ENCODE measurements around the gene PDLIM5.
"Not testable (repeated sequence)": the region's sequence is repeated elsewhere in the genome, so short reads cannot be mapped to it uniquely, and the experiment has no call there.

Gene PDLIM5, protein sequence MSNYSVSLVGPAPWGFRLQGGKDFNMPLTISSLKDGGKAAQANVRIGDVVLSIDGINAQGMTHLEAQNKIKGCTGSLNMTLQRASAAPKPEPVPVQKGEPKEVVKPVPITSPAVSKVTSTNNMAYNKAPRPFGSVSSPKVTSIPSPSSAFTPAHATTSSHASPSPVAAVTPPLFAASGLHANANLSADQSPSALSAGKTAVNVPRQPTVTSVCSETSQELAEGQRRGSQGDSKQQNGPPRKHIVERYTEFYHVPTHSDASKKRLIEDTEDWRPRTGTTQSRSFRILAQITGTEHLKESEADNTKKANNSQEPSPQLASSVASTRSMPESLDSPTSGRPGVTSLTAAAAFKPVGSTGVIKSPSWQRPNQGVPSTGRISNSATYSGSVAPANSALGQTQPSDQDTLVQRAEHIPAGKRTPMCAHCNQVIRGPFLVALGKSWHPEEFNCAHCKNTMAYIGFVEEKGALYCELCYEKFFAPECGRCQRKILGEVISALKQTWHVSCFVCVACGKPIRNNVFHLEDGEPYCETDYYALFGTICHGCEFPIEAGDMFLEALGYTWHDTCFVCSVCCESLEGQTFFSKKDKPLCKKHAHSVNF

DNA sequence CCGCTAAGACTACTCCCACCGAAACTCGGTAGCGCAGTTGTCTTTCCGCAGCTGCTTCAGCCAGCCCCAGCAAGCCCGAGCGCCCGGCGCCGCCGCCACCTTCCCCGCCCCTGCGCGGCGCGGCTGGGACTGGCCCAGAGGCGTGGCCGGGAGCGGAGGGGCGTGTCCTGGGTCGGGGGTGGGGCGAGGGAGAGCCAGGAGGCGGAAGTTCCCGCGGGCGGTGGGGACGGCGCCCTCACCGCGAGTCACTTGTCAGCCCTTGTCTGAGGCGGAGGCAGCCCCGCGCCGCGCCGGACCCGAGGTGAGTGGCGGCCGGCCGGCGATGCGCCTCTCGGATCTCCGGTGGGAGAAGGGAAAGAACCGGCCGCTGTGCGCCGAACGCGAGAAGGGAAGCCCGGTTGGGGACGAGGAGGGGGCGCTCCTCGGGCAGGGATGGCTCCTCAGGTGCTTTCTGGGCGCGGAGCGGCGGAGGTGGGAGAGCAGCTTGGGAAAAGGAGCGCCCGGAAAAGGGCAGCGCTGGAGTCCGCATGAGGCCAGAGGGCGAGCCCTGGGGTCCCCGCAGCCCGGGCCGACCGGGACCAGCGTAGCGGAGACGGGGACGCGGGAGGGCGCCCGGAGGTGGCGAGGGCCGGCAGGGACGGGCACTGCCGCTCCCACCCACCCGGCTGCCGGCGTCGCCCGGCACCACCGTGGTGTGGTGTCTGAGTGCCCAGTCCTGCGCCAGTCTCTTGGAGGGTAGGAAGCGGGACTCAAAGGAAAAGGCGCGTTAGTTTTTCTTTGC lies at the start of gene PDLIM5:
Gene PDLIM5 (plus strand): TSS at position 248 of the 781 bp plus-strand sequence. CDS start 3,347 bp downstream, outside the sequence.
- DNase-seq (ENCODE audit: low read depth in 1 of 2, low spot score in 1 of 2): peak; percentile 72 to 79

DNA sequence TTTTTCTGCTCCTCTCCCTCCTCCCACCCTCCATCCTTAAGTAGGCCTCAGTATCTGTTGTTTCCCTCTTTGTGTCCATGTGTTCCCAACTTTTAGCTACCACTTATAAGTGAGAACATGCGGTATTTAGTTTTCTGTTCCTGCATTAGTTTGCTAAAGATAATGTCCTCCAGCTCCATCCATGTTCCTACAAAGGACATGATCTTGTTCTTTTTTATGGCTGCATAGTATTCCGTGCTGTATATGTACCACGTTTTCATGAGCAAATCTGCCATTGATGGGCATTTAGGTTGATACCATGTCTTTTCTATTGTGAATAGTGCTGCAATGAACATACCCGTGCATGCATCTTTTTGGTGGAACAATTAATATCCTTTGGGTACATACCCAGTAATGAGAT lies 49.3 kb upstream of the PDLIM5 start:
- not testable (repeated sequence) for DNase-seq (ENCODE audit: low read depth in 1 of 2, low spot score in 1 of 2)

DNA sequence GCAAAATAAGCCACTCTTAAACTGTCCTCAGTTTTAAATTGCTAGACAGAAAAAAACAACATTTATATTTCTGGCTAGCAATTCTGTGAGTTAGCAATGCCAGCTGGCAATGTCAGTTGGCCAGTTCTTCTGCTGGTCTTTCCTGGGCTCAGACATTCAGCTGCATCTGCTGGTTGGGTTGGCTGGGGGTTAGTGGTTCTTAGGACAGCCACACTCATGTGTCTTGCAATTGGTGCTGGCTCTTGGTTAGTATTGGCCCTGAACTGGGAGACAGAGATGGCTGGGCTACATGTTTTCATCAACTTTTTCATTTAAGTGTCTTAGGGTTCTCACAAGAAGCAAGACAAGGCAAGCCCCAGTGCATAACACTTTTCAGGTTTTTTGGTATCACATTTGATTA lies 48.0 kb upstream of the PDLIM5 start:
- no peak for DNase-seq (ENCODE audit: low read depth in 1 of 2, low spot score in 1 of 2)

DNA sequence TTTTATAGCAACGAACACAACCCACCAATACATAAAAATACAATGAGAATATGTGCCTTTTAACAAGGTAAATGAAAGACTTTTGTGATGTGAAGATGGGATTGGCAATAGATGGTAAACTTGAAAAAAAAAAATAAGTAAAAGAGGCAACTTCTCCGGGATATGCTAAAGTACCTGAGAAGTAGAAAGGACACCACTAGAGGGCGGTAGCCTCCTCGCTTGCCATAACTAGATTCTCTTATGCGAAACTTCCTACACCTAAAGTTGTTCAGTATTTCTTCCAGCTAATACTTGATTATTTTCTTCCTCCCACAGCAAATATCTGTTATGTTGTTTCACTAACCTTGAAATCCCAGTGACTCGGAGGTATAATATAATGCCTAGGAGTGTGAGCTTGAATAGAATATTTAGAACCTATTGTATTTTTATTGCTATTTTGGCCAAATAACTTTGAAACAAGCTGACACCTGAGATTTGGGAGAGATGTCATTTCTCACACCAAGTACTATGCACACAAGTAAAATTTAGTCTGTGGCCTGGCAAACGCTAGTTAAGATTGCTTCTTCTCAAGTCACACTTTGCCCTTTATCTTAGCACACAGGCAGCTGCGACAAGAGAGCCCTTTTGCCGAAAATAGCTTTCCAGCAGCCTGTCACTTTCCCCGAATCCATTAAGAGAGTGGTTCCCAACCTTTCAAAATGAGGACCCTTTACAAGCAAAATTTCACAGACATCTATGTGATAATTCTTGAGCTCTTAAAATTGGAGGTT lies 44.9 kb upstream of the PDLIM5 start:
- DNase-seq (ENCODE audit: low read depth in 1 of 2, low spot score in 1 of 2): peak in 1 of 2 donors; percentile 47

DNA sequence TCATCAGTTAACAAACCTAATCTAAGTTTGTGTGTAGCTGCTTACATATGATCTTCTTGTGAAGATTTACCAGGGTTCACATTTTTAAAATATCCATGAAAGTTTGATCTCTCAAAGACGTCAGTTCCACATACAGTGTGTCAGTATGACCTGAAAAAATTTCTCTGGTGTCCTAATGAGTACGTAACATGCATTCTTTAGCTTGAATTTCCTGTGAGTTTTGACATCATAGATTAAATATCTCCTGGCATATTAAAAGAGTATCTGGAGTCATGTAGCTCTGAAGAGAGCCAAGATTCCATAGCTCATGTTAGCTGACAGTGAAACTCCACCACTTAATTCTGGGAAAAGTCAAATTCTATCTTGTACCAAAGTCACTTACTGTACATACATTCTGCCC lies 43.9 kb upstream of the PDLIM5 start:
- DNase-seq (ENCODE audit: low read depth in 1 of 2, low spot score in 1 of 2): no peak

DNA sequence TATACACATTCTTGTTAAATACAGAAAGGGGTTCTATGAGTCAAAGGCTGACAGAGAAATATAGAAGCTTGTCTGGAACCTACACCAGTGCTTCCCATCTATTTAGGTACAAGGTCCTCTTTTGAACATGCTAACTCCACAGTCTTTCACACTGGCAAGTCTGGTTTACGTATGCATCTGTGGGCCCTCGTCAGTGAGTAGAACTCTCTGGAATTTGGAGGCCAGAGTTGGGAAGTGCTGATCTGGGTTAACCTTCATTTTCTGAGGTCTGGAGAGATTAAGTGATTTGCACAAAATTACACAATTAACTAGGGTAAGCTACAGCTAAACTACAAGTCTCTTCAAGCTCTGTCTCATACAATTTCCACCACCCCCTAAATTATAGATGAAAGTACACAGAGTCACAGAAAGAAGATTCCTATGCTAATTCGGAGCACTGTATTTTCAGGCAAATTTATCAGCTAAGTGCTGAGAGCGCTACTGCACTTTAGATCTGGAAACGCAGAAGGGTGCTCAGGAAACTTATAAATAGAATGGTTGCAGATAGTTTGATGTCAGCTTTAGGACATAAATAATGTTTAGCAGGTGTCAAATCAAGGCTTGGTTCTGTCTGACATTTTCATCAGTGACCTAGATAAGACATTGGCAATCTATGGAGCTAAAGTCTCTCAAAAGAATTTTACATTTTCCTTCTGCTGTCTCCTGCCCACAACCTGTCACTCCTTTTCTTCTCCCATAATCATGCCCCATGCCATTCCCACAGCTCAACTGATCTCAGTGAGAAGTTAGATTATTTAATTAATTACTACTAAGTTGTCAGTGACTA lies 43.0 kb upstream of the PDLIM5 start:
- DNase-seq (ENCODE audit: low read depth in 1 of 2, low spot score in 1 of 2): no peak

DNA sequence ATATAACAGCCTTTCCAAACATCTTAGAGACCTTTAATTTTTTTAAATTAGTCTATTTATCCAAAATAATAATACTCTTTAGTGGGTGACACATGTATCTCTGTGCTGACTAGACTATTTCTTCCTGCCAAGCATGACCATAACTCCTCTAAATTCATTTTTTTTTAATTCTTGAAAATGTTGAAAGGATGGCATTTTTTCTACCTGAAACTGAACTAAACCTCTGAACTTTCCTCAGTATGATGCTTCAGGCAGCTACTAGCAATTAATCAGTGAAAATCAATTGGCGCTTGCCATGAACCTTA lies 42.4 kb upstream of the PDLIM5 start:
- no peak for DNase-seq (ENCODE audit: low read depth in 1 of 2, low spot score in 1 of 2)

DNA sequence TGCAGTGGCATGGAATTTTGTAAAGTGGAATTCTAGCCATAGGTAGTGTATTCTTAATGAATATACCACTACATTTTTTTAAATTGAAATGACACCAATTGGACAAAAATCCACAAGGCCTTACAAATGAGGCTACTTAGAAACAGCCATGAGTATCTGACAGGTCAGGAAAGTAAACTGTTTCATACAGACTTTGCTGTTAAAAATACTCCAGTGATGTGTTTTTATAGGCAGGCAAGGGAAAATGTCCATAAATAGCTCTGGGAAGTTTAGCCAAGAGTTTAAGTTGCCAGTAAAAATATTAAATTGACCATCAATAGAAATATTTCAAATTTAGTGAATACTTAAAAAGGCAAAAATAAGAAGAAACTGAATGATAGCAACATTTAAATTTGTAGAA lies 41.8 kb upstream of the PDLIM5 start:
- no peak for DNase-seq (ENCODE audit: low read depth in 1 of 2, low spot score in 1 of 2)

DNA sequence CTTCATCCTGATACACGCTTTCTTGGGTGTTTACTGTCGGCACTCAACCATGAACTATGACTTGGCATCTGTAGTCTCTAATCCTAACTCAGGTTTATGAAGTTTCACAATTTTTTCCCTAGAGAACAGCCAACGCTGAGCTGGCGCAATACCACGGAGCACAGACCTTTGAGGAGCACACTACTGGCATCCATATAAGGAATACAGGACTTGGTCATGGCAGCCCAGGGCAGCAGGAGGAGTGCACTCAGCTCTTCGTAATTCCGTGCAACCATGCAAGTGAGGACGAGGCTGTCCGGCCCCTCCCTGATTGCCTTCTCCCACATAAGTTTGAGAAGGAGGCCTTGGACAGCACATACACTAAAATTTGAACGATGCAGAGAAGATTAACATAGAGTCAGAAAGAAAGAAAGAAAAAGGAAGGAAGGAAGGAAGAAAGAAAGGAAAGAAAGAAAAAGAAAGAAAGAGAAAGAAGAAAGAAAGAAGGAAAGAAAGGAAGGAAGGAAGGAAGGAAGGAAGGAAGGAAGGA lies 41.0 kb upstream of the PDLIM5 start:
- no peak for DNase-seq (ENCODE audit: low read depth in 1 of 2, low spot score in 1 of 2)

DNA sequence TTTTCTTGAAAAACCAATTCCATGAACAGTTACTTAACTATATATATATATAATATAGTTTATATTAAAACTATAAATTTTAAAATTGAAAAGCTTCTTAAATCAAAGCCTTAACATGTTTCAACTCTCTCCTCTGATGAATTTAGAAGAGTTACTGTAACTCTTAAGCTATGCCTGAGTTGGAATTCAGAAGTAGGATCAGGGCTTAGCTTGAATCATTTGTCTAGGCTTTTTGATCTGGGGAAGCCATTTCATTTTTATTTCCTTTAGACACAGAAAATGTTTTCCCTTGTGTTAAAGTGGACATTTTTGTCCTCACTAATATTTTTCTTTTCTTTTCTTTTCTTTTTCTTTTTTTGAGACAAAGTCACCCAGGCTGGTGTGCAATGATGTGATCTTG lies 40.4 kb upstream of the PDLIM5 start:
- no peak for DNase-seq (ENCODE audit: low read depth in 1 of 2, low spot score in 1 of 2)

DNA sequence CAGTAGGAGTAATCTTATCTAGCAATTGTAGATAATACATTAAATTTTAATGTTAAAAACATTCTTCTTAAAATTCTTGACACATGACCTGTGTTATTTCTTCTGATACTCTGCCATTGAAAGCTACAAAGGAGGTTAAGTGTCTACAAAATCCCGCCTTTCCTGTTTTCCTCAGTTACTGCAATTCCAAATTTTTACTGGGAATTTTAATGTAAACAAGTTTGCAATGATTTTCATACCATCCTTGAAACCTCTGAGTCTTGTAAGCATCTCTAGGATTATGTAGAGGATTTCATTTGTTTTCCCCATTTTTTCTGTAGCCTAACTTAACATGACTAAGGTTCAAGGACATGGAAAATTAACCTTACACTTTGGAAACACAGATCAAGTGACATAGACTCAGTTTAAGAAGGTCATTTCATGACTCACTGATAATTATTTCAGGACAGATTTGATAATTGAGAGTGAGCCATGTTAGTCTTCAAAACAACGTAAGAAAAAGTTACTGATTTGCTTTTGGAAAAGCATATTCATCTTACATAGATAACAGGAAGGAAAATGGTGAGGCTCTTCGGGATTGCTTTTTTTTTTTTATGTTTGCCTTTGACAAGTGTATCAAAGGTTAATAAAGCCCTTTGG lies 39.6 kb upstream of the PDLIM5 start:
- DNase-seq (ENCODE audit: low read depth in 1 of 2, low spot score in 1 of 2): no peak

DNA sequence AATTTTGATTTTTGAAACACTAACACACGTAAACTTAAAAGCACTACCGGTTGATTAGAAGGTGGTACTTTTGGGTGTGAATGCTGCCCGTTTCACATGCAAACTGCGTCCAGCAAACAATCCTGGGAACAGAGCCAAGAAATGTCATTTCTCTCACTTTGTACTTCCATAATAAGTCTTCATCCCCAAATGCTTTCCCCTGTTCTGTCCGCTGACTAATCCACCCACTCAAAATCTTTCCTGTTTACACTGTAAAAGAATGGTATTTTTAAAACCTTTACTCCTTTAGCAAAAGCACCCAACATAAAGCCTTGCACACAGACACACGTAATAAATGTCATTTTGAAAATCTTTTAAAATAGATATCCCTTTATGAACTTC lies 39.1 kb upstream of the PDLIM5 start:
- no peak for DNase-seq (ENCODE audit: low read depth in 1 of 2, low spot score in 1 of 2)

DNA sequence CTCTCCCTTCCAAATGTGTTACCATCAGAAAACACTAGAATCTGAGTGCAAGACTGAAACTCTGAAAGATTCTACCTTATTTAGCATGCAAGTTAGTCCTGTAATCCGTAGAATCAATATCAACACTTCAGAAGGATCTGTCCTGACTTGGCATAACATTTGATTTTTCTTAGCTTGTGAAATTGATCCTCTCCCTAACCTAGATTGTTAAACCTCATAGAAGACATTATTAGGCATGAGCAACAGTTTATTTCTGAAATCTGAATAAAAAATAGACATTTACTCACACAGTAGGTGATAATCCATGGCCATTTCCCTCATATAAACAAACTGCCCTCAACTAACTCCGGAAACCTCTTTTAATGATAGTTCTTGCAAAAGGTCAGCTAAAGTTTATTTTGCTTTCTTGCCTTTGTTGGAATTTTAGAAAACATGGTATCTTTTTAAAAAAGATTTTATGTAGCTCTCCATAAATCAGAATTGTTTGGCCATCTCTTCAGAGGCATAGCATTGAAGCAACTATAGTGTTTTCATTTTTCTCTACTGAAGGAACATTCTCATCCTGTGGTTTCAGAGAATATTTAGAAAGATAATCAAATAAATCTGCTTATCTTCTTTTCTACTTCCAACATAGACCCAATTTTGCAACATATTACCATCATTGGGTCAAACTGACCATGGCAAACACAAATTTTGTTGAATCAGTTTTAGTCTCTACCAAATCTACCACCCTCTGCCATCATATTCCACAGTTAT lies 38.5 kb upstream of the PDLIM5 start:
- DNase-seq (ENCODE audit: low read depth in 1 of 2, low spot score in 1 of 2): no peak

DNA sequence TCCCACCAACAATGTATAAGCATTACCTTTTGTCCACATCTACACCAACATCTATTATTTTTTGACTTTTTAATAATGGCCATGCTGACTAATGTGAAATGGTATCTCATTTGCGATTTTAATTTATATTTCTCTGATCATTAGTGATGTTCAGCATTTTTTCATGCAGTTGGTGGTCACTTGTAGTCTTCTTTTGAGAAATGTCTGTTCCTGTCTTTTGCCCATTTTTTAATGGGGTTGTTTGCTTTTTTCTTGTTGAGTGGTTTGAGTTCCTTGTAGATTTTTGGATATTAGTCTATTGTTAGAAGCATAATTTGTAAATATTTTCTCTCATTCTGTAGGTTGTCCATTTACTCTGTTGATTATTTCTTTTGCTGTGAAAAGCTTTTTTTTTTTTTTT lies 36.8 kb upstream of the PDLIM5 start:
- DNase-seq (ENCODE audit: low read depth in 1 of 2, low spot score in 1 of 2): no peak

DNA sequence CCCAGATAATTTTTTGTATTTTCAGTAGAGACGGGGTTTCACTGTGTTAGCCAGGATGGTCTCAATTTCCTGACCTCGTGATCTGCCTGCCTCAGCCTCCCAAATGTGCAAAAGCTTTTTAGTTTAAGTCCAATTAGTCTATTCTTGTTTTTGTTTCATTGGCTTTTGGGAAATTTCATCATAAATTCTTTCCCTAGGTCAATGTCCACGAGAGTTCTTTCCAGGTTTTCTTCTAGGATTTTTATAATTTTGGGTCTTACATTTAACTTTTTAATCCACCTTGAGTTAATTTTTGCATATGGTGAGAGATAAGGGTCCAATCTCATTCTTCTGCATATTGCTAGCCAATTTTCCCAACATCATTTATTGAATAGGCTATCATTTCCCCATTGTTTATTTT lies 36.3 kb upstream of the PDLIM5 start:
- no peak for DNase-seq (ENCODE audit: low read depth in 1 of 2, low spot score in 1 of 2)

DNA sequence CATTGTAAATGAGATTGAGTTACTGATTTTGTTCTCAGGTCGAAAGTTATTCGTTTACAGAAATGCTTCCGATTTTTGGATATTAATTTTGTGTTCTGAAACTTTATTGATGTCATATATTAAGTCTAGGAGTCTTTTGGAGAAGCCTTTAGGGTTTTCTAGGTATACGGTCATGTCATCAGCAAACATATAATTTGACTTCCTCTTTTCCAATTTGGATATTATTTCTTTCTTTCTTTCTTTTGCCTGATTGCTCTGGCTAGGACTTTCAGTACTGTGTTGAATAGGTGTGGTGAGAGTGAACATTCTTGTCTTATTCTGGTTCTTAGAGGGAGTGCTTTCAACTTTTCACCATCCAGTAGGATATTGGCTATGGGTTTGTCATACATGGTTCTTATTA lies 35.4 kb upstream of the PDLIM5 start:
- no peak for DNase-seq (ENCODE audit: low read depth in 1 of 2, low spot score in 1 of 2)

DNA sequence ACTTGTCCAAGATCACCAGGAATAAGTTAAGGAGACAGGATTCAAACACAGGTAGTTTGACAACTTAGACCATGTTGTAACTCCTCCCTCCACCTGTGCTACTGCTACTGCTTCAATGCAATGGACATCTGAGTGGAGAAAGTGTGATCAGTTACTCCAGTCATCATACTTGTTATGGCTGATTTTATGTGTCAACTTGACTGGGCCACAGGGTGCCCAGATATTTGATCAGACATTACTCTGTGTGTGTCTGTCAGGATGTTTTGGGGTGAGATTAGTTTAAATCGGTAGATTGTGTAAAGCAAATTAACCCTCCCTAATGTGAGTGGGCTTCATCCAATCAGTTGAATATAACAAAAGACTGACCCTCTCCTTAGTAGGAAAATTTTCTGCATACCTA lies 34.8 kb upstream of the PDLIM5 start:
- DNase-seq (ENCODE audit: low read depth in 1 of 2, low spot score in 1 of 2): no peak

DNA sequence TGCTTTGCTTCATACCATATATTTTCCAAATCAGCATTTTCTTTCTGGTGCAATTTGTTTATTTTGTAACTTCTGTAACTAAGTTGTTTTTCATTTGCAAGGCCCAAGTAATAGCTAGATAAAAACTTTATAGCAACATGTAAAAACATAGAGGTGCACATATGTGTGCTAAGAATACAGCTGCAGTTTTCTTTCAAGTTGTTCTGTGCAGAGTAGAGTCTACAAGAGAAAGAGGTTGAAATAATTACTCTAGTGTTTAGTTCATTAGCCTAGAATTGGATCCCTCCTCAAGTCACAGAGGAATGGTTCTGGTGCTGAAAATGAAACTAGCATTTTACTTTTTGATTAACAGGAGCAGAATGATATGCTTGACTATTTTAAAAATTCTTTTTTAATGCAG lies 32.2 kb upstream of the PDLIM5 start:
- DNase-seq (ENCODE audit: low read depth in 1 of 2, low spot score in 1 of 2): no peak

DNA sequence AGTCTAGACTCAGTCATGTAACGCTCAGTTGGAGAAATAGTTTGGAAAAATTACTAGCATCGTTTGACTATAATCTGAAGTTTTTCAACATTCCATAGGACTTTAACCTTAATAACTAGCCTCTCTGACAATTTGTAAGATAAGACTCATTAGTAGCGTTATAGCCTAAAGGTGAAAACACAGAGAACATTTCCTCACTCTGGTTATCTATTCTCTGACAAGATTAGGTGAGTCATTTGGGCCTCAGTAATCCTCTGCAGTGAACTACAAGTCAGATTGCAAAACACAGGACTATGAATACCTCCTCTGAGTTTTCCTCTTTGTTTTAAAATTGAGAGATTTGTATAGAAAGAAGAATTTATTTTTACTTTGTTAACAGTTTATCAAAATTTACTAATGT lies 31.8 kb upstream of the PDLIM5 start:
- DNase-seq (ENCODE audit: low read depth in 1 of 2, low spot score in 1 of 2): no peak

All from activated CD4-positive, alpha-beta T cell treated with anti-CD3 and anti-CD28 coated beads, Interleukin-2, amount 50 U/mL, for 24 hours (primary cell).